GM18861 (cell line): Measurements from ENCODE around the gene ZRANB3.

ENCODE experiments used
- ATAC-seq: cut with Tn5 transposase; IDR thresholded peaks from one replicate; pipeline ENCODE4 v1.9.1; 2021; ENCODE audit not compliant: unreplicated experiment

Gene ZRANB3

GRCh38 chr2:135256531-135257260 lies 274.3 kb downstream of the ZRANB3 start:
- no peak for ATAC-seq

- no peak for ATAC-seq
Measured at GRCh38 chr2:135255208-135255607, 275.8 kb downstream of the ZRANB3 start.

DNA sequence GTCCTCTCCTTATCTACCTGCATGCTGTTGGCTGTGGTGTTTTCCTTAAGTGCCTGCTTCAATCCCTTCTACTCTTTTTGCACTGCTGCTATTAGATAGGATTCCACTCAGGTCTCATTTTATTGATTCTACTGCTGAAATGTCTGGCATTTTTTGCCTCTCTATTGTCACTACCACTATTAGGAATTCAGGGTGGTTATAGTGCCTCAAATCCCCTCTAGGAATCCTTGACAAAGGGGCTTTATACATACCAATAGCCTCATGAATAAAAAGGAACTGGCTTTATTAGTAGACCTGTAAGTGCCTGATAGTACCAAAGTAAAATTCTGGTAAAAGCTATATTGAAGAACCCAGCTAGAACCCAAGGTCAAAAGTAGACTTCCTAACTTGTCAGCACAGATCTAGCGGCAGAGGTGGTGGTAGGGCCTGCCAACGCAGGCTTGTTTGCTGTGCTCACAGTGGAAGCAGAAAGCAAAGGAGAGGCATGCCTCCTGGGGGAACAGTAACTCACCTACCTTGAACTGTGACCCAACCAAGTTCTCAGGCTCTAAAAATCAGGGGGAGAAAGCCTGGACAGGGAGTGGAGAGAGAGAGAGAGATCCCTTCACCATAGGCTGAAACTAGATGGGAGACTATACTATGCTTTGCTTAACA lies 278.1 kb downstream of the ZRANB3 start:
- ATAC-seq, result no peak

DNA sequence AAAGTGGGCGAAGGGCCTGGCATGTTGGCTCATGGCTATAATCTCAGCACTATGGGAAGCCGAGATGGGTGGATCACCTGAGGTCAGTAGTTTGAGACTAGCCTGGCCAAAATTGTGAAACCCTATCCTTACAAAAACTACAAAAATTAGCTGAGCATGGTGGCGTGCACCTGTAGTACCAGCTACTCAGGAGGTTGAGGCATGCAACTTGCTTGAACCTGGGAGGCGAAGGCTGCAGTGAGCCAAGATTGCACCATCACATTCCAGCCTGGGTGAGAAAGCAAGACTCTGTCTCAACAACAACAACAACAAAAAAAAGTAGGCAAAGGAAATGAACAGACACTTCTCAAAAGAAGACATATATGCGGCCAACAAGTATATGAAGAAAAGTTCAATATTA lies 282.4 kb downstream of the ZRANB3 start:
- no peak for ATAC-seq

- ATAC-seq, result no peak
Measured at GRCh38 chr2:135246711-135247270, 284.2 kb downstream of the ZRANB3 start.

DNA sequence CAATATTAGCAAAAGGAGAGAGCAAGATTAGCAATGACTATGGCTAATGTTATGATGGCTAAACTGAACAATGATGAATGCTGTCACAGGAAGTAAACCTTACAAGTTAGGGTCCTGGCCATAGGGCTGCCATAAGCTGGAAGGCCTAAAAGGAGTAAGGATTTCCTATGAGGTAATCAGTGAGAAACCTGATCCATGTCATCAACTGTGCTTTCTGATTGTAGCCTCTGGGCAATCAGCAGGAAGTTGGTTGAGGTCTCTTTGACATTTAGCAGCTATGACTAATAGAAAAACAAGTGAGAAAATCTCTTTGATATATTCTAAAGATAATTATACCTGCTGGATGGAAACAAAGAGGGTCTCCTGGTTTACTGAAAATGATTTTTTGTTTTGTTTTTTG lies 285.9 kb downstream of the ZRANB3 start:
- no peak for ATAC-seq

GRCh38 chr2:135238651-135239050 lies 292.4 kb downstream of the ZRANB3 start:
- no peak for ATAC-seq

GRCh38 chr2:135230150-135230549 lies 300.9 kb downstream of the ZRANB3 start:
- no peak for ATAC-seq

- no peak for ATAC-seq
Measured at GRCh38 chr2:135227386-135227785, 303.6 kb downstream of the ZRANB3 start.

DNA sequence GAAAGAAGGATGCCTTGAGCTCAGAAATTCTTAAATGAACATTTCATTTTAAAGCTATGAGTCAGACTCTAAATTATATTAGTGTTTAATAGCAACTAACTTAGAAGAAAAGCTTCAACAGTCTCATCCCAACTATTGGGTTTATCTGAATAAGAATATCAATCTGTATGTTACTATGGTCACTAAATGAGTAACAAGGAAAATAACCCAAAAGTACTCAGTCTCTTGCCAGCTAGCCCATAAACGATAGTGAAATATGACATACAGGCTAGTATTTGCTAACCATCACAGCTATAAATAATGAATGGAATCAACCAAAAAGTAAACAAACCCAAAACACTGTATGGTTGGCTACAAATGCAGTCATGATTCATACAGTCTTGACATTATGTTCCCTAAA lies 304.1 kb downstream of the ZRANB3 start:
- ATAC-seq, result no peak

GRCh38 chr2:135225781-135226180 lies 305.2 kb downstream of the ZRANB3 start:
- no peak for ATAC-seq

DNA sequence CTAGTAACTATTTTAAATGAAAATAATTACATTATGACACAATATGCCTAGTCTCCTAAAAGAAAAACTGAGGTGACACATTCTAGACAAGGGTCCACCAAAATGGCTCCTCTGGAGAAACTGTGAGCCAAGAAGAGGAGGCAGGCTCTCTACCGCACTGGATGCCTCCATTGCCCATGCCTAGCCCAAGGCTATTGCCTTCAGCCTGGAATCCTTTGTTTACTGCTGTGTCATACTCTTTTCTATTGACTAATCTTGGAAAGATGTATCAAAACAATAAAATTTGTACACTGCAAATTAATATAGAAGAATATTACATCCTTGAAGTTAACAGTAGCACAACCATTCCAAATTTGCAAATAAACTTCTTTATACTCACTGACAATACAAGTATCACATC lies 311.8 kb downstream of the ZRANB3 start:
- no peak for ATAC-seq

DNA sequence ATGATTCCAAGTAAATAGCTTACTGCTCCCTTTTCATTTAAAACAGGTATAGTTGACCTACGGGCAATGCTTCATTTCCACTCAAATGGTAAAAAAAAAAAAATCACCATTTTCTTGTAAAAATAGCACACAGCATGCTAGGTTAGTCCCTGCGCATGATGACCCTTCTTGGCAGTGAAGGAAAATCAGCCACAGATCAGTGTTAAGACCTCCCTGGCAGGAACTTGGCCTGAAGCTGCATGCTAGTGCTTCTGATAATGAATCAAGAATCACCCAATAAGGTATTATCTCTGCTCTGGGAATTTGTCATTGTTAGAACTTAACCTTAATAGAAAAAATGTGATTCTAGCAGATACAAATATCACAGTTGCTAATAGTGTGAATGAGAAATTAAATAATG lies 312.6 kb downstream of the ZRANB3 start:
- ATAC-seq, result no peak

GRCh38 chr2:135212757-135213156 lies 318.3 kb downstream of the ZRANB3 start:
- no peak for ATAC-seq

DNA sequence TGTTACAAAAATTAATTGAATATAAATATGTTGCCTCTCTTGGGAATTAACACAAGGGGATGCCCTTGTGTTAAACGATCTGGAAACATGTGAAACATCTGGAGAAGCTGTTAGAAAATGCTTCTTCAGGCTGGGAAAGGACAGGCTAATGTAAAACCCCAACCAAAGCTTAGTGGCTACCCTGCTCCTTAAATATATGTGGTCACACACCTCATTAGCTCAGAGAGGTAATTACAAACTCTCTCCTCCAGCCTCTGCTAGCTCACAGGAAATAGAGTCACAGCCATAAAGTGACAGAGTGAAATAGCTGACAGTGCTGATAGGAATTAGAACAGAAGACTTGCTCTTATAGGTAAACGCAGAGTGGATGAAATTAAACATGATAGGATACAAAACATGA lies 323.0 kb downstream of the ZRANB3 start:
- ATAC-seq, result no peak

- ATAC-seq, result no peak
Measured at GRCh38 chr2:135203944-135204343, 327.1 kb downstream of the ZRANB3 start.

- no peak for ATAC-seq
Measured at GRCh38 chr2:135202751-135203150, 328.3 kb downstream of the ZRANB3 start.

DNA sequence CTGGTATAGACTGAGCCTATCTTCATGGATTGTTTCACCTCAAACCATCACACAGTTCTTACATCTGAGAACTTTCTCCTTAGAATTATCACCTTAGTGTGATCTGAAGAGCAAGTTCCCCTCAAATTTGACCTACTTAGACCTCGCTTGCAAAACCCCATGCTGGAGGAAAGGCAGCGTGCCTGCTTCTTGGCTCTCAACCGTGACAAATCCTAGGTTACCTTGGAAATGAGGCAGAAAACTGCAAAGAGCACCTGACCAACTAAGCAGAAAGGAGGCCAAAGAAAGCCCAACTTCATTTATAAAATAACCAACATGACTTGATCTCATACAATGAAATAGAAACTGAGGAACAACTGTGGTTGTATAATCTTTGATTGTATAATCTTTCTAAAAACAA lies 332.5 kb downstream of the ZRANB3 start:
- no peak for ATAC-seq

DNA sequence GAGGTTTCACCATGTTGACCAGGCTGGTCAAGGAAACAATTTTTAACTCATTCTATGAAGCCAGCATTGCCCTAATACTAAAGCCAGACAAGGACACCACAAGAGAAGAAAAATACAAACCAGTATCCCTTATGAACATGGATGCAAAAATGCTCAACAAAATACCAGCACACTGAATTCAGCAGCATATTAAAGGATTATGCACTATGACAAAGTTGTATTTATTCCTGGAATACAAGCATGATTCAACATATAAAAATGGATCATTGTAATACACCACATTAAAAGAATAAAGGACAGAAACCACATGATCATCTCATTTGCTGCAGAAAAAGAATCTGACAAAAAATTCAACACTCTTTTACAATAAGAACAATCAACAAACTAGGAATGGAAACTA lies 340.2 kb downstream of the ZRANB3 start:
- no peak for ATAC-seq

- no peak for ATAC-seq
Measured at GRCh38 chr2:135189148-135189547, 341.9 kb downstream of the ZRANB3 start.

GRCh38 chr2:135187270-135187669 lies 343.7 kb downstream of the ZRANB3 start:
- ATAC-seq, result no peak

GRCh38 chr2:135186054-135186453 lies 345.0 kb downstream of the ZRANB3 start:
- ATAC-seq, result no peak
